GM12864 (cell line): ENCODE results near the gene PPP1R14C.

ENCODE experiments used
- DNase-seq: peaks from one replicate; pipeline ENCODE4 v3.0.0-alpha.2; 2011; ENCODE audit warnings: low read depth
- H3K4me3 ChIP-seq: 2 replicates; pipeline ENCODE4 v1.5.1; 2011; ENCODE audit warnings: mild to moderate bottlenecking, low read depth, low read length, control low read depth
- TF ChIP-seq, protein P1 (sequence below): IDR thresholded peaks from 2 replicates; pipeline ENCODE4 v1.5.1; 2011; ENCODE audit warnings: low read depth, mild to moderate bottlenecking, moderate library complexity, low read length, control low read depth, inconsistent platforms; ENCODE audit errors: missing control alignments

Gene PPP1R14C

DNA sequence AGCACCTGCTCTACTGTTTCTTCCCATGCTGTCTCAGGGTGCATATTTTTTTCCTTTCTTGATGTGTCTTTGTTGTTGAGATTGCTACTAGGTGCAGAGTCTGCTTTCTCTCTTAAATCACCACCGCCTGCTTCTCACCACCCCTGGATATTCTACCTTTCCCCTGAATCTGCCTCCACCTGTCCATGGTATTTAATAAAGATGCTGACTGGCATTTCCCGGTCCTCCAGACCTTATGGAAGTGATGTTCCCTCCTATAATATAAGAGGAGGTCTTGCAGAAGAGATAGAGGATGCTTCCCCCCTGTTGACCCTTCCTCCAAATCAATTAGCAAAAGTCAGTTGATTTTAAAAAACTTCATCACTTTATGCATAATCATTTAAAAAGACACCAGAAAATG is 118.1 kb downstream of the PPP1R14C start:
- no peak overlapping the region for H3K4me3 ChIP-seq
- TF ChIP-seq, protein P1, sequence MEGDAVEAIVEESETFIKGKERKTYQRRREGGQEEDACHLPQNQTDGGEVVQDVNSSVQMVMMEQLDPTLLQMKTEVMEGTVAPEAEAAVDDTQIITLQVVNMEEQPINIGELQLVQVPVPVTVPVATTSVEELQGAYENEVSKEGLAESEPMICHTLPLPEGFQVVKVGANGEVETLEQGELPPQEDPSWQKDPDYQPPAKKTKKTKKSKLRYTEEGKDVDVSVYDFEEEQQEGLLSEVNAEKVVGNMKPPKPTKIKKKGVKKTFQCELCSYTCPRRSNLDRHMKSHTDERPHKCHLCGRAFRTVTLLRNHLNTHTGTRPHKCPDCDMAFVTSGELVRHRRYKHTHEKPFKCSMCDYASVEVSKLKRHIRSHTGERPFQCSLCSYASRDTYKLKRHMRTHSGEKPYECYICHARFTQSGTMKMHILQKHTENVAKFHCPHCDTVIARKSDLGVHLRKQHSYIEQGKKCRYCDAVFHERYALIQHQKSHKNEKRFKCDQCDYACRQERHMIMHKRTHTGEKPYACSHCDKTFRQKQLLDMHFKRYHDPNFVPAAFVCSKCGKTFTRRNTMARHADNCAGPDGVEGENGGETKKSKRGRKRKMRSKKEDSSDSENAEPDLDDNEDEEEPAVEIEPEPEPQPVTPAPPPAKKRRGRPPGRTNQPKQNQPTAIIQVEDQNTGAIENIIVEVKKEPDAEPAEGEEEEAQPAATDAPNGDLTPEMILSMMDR, result no peak
- no peak for DNase-seq

DNA sequence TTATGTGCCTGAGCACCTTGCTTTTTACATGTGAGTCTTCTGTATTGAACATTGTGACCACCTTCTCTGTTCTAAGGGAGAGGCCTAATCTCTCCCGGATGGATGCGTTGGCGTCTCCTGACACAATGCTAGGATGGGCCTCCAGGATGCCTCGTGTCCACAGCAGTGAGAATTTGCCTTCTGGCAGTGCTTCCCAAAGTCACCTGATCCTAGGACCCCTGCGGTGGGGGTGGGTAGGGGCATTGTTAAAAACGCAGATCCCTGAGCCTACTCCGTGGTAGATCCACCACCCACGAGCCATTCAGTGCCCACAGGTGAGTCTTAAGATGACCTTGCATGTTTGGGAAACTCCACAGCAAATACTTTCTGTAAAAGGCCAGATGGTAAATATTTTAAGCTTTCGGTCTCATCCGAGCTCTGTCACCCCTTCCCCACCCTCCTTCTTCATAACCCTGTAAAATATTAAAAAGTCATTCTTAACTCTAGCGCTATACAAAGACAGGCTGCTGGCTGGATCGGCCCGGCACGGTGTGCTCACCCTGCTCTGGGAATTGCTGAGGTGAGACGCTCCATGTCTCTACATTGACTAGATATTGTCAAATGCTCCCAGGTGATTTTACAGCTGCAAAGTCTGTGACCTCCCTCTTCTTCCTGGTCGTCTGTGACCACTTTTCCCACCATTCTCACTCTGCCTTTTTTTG is 119.3 kb downstream of the PPP1R14C start:
- no peak for DNase-seq
- TF ChIP-seq, protein P1, result no peak
- no peak overlapping the region for H3K4me3 ChIP-seq

DNA sequence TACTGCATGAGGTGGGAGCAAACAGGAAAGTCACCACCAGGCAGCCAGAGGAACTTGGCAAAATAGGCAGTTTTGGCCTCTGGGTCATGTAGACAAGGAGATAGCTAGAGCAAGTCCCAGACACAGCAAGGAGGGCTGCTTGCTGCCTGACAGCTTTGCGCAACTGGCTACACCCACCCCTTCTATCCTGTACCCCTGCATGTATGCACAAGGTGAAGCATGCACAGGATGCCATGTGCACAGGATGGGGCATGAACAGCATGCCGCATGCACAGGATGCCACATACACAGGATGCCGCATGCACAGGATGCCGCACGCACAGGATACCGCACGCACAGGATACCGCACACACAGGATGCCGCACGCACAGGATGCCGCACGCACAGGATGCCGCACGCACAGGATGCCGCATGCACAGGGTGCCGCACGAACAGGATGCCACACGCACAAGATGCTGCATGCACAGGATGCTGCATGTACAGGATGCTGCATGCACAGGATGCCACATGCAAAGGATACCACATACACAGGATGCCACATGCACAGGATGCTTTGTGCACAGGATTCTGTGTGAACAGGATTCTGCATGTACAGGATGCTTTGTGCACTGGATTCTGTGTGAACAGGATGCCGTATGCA is 121.0 kb downstream of the PPP1R14C start:
- no peak for DNase-seq
- TF ChIP-seq, protein P1, result no peak
- H3K4me3 ChIP-seq, result no peak overlapping the region

DNA sequence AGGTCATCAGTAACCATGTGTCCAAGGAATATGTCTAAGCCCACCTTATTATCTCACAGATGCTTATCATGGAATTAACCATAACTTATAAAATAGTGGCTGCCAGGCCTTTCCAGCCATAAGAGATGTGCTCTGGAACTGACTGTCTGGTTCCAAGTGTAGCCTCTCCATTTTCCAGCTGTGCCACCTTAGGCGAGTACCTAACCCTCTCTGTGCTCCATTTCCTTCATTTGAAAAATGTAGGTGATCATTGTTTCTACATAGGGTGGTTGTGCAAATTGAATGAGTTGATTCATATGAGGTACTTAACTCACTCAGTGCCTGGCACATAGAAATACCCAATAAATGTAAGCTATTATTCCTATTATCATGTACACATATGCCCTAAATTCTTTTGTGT is 123.5 kb downstream of the PPP1R14C start:
- no peak for DNase-seq
- TF ChIP-seq, protein P1, result no peak
- H3K4me3 ChIP-seq, result no peak overlapping the region

GRCh38 chr6:150266963-150267685 is 124.3 kb downstream of the PPP1R14C start:
- DNase-seq, result no peak

DNA sequence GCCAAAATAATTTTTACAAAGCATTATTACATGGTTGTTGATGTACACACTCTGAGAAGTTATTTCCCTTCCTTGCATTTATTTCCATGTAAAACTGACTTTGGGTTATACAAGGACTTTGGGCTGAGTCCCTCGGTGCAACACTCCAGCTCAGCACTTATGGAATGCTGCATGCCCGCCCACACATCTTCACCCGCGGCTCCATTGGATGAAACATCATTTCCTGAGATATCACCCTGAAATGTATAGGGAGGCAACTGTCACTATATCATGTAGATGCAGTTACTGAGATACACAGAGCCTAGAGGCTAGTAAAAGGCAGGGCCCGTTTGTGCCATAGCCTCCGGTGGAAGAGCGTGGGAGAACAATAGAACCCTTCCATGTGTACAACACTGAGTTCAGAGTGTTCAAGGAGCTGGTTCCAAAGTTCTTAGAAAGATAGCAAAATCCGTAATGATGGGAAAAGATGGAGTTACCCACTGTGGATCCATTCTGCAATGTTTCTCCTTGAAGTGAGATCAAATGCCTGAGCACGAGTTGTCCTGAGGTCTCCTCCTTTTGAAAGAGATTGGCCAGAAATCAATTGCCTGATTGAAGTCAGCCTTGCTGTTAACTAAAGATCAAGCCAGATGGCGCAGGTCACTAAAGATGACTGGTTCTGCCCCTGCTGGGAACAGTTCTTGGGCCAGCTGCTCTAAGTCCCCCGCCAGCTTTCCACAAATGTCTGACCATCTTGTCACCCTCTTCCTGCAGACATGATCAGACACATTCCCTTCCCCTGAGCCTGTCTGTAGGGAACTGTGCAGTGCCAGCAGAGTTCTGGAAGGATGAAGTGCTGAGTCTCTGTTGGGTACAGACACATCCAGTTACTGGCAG is 125.1 kb downstream of the PPP1R14C start:
- no peak for DNase-seq
- no peak overlapping the region for H3K4me3 ChIP-seq
- TF ChIP-seq, protein P1, result no peak

More at GRCh38 chr6:150266963-150267685, 124.3 kb downstream of the PPP1R14C start:
- TF ChIP-seq, protein P1, result no peak
- H3K4me3 ChIP-seq, result no peak overlapping the region
